AG09309 (cell line): ENCODE data around the gene ADIPOR2.

Experiments used
- DNase-seq: peaks from one replicate; pipeline ENCODE4 v3.0.0-alpha.2; 2010; ENCODE audit warnings: low read depth
- H3K4me3 ChIP-seq: 2 replicates; pipeline ENCODE4 v1.5.1; 2011; ENCODE audit warnings: mild to moderate bottlenecking, low read depth, low read length, moderate library complexity; ENCODE audit not compliant: control insufficient read depth
- CTCF ChIP-seq: IDR thresholded peaks from 2 replicates; pipeline ENCODE4 v1.5.1; 2011; ENCODE audit warnings: mild to moderate bottlenecking, low read depth, low read length, inconsistent platforms; ENCODE audit not compliant: insufficient read depth, control insufficient read depth; ENCODE audit errors: missing control alignments

The ADIPOR2 gene

GRCh38 chr12:1796515-1797010, 105.7 kb downstream of the ADIPOR2 start:
- TF ChIP-seq CTCF, result no peak
- no peak for DNase-seq
- peak overlapping the region; percentile 45 for H3K4me3 ChIP-seq

- DNase-seq, result no peak
- no peak for TF ChIP-seq CTCF
- peak overlapping the region; percentile 45 for H3K4me3 ChIP-seq
Measured at GRCh38 chr12:1797011-1797901, 106.4 kb downstream of the ADIPOR2 start.

- no peak for DNase-seq
- H3K4me3 ChIP-seq, result no peak overlapping the region
- TF ChIP-seq CTCF, result no peak
Measured at GRCh38 chr12:1797991-1798640, 107.2 kb downstream of the ADIPOR2 start.

- H3K4me3 ChIP-seq, result no peak overlapping the region
Measured at GRCh38 chr12:1798641-1799020, 107.8 kb downstream of the ADIPOR2 start.

GRCh38 chr12:1799051-1799881, 108.4 kb downstream of the ADIPOR2 start:
- H3K4me3 ChIP-seq, result no peak overlapping the region
- no peak for TF ChIP-seq CTCF
- DNase-seq, result no peak

More at GRCh38 chr12:1798641-1799020, 107.8 kb downstream of the ADIPOR2 start:
- no peak for TF ChIP-seq CTCF
- no peak for DNase-seq

GRCh38 chr12:1799882-1800400, 109.1 kb downstream of the ADIPOR2 start:
- TF ChIP-seq CTCF, result no peak
- no peak for DNase-seq
- H3K4me3 ChIP-seq, result no peak overlapping the region
